ENCODE measurements around the gene PALM.
"Not testable (repeated sequence)": the region's sequence is repeated elsewhere in the genome, so short reads cannot be mapped to it uniquely, and the experiment has no call there.

Gene PALM, protein sequence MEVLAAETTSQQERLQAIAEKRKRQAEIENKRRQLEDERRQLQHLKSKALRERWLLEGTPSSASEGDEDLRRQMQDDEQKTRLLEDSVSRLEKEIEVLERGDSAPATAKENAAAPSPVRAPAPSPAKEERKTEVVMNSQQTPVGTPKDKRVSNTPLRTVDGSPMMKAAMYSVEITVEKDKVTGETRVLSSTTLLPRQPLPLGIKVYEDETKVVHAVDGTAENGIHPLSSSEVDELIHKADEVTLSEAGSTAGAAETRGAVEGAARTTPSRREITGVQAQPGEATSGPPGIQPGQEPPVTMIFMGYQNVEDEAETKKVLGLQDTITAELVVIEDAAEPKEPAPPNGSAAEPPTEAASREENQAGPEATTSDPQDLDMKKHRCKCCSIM

DNA sequence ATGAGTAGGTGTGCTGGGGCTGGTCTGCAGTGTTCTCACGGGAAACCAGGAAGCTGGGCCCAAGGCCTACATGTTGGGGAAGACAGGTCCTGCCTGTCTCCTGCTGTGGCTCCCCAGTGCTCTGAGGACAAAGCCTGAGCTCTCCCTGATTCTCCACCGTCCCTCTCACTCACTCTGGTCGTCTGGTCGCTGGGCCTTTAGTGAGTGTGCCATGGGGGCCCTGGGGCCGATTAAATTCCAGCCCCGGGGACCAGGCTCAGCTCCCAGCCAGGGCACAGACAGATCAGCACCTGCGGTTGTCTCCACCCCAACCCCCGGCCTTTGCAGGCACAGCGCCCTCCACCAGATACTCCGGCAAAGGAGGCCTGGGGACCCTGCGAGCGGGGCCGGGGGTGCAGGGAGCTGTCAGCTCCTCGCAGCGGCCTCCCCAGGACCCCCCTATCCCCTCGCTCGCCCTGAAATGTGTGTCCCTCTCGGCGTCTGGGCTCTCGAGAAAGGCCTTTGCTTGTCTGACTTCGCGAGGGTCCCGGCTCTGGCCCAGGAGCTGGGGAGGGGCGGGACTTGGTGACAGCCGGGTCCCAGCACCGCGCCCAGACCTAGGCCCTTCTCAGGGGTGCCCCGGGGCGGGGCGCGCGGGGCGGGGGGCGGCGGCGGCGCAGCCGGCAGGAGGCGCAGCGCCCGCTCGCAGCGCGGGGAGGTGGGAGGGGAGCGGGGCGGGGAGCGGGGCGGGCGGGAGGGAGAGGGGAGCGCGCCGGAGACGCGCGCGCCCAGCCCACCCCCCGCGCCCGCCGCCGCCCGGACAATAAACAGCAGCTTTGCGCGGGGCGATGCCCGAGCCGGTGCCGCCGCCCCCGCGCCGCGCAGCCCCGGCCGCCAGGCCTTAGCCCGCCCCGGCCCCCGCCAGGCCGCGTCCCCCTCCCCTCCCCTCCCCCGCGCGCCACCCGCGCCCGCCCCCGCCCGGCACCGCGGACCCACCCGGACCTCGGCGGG, at the start of gene PALM:
Gene PALM (plus strand): TSS at position 782 of the 990 bp plus-strand sequence. CDS start 212 bp downstream, outside the sequence.
- FAIRE-seq = no peak

DNA sequence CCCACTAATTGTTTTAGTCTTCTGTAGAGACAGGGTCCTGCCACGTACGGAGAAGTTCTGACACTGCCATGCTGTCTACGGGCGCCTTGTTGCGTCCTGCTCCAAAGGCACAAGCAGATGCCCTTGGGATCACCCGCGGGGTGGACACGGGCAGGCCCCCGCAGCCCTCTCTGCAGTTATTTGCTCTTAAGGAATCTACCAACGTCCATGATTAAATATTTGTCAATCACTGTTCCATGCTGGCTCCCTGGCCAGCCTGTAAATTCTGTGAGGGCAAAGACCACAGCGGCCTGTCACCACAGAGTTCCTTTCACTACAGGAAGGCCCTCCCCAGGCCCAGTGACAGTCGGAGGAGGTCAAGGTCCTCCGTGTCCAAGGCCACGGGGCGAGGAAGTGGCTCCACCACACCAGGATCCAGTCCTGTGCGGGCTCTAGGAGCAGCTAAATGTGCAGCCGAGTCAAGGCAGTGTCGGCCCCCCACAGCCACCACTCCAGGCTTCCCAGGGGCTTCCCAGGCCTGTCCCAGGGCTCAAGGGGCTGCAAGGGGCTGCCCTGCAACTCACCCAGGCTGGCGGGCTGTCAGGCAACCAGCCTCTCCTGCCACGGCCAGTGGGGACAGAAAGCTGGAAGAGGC, 47.8 kb upstream of the PALM start:
- no peak for FAIRE-seq

DNA sequence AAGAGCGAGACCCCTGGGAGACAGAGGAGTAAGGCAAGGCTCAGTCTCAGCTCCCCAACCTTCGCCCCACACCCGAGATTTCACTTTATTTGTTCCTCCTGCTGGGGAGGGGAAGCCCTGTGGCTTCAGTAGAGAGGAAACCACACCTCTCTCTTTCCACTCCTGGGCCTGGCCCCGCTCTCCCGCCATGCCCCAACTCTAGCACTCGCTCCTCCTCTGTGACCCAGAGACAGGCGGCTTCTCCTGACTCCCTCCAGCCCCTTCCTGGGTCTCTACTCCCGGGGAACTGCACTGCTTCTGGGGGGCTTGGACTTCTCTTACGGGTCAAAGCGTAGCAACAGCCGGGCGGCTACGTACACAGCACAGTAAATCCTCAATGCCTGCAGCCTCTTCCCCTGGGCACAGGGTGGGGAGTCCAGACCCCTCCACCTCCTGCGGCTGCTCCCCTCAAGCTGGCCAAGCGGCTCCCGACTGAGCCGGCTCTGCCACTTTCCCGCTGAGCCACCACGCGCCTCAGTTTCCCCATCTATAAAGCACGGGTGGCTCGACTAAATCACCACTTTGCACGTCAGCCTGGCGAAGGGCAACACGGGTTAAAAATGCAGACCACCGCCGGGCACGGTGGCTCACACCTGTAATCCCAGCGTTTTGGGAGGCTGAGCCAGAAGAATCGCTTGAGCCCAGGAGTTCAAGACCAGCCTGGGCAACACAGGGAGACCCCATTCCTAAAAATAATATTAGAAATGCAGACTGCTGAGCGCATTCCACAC, 47.1 kb upstream of the PALM start:
- no peak for FAIRE-seq

DNA sequence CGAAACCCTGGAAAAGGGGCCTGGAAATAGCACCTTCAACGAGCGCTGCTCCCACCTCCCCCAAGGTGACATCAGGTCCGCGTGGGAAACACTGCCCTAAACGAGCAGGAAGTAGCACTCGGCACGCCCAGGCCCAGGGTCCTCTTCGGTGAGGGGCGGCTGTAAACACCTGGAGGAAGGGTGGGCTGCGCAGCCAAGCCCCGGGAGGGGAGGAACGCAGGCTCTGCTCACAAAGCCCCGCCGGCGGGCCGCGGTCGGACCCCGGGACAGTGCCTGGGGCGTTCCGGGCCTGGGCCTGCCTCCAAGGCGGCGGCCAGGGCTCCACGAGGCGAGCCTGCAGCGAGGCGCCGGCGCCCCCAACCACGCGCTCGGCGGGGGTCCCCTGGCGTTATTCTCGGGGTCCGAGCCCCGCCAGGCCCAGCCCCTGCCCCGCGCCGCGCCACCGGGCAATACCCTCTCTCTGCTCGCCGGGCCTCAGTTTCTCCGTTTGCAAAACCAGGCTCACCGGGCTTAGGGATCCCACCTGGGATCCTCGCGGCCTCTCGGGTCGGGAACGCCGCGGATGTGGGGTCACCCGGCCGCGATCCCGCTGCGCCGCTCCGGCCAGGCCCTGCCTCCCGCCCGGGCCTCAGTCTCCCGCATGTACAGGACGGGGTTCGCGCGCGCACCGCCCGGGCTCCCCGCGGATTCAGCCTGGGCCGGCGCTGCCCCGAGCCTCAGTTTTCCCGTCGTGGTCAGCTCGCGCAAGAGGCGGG, 46.4 kb upstream of the PALM start:
- FAIRE-seq = no peak

DNA sequence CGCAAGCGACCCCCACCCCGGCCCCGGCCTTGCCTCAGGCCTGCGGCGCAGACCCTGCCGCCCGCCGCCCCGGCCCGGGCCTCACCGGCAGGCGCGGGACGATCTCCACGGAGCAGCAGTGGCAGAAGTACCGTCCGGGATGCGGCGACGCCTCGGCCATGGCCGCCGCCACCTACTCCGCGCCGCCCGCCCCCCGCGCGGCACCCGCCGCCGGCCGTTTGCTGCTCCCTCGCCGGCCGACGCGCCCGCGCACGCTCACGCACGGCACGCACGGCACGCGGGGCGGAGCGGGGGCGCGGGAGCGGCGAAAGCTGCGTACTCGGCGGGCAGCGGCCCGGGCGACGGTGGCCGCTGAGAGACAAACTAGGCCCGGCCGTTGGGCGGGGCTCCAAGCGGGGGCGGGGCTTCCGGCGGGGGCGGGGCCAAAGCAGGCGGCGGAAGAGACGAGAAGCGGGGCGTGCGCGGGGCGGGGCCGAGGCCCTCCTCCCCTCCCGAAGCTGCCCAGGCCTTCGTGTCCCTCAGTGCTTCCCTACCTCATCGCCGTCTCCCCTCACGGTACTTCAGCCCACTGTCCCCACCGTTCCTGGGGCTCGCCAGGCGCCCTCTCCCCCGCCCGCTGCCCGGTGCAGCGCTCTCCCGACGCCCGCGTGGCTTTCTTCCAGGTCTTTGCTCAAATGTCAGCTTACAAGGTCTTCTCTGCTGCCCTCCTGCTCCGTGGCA, 45.6 kb upstream of the PALM start, which contains the start of gene RNF126:
Gene RNF126 (minus strand): TSS at position 253 of the 720 bp plus-strand sequence. CDS start 93 bp downstream, at position 160.
- FAIRE-seq = no peak

DNA sequence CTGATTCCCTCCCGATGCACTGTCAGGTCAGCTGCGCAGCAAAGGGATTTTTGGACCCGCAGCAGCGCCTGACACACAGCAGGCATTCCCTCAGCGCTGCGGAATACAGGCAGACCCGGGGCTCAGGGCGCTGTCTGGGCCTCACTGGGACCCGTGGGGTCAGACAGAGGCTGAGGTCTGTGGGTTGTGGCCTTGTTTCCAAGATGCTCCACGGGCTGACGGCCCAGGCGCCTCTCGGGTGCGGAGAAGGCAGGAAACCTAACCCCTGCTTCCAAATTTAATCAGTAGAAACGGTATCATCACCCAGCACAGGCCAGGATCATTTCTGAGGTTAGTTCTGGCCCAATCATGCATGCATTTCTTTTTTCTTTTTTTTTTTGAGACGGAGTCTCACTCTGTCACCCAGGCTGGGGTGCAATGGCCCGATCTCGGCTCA, 45.0 kb upstream of the PALM start:
- FAIRE-seq = no peak

DNA sequence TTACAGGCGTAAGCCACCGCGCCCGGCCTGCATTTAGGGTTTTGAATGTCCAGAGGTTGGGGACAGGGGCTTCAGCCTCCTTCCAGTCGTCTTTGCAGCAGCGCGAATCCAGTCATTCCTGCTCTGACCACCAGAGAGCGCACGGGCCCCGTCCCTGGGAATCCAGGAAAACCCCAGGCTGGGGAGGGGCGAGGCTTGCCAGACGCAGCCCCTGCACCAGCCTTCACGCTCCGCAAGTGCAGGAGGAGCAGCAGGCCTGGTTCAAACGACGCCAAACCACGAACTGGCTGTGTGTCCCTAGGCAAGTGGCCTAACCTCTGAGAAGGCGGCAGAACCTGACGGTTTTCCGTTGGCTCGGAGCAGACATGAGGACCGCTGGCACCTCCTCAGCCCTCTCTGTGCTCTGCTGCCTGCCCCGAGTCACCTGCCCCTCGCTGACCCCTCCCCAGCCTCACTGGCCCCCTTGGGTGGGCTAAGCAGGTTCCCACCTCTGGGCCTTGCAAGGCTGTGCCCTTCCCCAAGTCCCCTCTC, 43.8 kb upstream of the PALM start:
- peak; percentile 36 for FAIRE-seq

DNA sequence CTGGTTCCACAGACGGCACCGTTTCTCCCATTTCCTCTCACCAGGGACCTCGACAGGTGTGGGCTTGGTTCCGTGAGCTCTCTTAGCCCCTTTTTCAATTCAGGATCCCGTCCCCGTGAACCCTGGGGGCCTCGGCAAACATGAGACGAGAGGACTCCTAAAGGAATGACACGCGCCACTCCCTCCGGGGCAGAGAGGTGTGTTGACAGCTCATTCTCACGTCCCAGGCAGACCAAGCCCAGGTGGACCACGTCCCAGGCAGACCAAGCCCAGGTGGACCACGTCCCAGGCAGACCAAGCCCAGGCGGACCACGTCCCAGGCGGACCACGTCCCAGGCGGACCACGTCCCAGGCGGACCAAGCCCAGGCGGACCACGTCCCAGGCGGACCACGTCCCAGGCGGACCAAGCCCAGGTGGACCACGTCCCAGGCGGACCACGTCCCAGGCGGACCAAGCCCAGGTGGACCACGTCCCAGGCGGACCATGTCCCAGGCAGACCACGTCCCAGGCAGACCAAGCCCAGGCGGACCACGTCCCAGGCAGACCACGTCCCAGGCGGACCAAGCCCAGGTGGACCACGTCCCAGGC, 41.7 kb upstream of the PALM start:
- FAIRE-seq = not testable (repeated sequence)

DNA sequence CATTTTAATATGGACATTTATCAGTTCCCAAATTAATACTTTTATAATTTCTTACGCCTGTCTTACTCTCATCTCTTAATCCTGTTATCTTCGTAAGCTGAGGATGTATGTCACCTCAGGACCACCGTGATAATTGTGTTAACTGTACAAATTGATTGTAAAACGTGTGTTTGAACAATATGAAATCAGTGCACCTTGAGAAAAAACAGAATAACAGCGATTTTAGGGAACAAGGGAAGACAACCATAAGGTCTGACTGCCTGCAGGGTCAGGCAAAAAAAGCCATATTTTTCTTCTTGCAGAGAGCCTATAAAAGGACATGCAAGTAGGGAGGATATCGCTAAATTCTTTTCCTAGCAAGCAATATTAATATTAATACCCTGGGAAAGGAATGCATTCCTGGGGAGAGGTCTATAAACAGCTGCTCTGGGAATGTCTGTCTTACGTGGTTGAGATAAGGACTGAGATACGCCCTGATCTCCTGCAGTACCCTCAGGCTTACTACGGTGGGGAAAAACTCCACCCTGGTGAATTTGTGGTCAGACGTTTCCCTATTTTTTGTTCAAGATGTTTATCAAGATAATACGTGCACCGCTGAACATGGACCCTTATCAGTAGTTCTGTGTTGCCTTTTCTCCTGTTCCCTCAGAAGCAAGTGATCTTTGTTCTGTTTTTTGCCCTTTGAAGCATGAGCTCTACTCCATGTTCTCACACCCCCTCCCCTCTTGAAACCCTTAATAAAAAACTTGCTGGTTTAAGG, 39.9 kb upstream of the PALM start:
- FAIRE-seq = not testable (repeated sequence)

DNA sequence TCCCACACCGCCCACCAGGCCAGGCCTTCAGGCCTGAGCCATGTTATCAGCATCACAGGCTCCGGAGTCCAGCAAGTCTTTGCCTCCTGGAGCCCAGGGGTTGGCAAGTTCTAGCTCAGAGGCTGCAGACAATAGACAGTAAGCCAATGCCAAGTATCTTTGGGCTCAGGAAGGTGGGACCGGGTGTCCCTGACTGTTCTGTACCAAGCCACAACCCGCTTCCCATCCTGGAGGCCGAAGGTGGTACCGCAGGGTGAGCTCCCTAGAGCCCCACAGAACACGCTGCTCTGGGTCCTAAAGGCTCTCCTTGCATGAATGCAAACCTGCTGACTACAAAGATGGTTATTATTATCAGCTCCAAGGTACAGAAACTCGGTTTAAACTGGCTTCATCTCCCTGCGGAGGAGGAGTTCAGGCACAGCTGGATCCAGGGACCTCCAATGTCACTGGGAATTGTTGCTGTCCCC, 38.1 kb upstream of the PALM start:
- no peak for FAIRE-seq

DNA sequence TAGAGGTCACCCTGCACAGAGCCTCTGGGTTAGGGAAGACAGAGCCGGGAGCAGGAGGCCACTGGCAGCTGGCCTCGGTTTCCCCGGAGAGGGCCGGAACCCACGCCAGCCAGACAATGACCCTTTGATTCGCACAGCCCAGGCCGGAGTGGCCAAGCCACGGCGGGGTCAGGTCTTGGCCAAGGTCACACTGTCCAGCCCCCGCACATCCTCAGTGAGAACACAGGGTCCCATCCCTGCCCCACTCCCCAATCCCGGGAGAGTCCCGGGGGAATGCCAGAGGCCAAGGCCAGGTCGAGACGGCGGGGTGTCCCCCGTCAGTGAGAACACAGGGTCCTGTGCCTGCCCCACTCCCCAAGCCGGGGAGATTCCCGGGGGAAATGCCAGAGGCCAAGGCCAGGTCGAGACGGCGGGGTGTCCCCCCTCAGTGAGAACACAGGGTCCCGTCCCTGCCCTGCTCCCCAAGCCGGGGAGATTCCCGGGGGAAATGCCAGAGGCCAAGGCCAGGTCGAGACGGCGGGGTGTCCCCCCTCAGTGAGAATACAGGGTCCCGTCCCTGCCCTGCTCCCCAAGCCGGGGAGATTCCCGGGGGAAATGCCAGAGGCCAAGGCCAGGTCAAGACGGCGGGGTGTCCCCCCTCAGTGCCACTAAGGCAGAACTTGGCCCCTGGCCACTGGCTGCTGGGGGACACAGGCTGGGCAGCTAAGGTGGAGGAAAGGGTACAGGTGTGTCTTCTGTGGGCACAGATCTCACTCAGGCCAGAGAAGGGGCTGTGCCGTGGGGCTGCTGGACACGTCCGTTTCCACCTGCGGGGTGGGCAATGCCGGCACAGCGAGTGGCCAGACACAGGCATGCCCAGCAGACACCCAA, 34.2 kb upstream of the PALM start:
- FAIRE-seq = no peak

DNA sequence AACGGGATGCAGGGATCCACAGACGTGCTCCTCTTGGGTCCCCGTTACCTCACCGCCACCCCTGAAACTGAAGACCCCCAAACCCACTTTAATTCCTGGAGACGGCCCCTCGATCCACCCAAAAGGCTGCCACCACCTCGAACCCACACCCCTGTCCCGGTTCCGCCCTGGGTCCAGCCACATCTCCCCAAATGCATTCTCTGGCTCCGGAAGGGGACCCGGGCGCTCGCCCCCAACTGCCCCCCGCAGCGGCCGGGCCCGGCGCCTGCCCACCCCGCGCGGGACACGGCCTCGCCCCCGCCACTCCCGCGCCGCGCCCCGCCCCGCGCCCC, 32.8 kb upstream of the PALM start:
- FAIRE-seq = no peak

DNA sequence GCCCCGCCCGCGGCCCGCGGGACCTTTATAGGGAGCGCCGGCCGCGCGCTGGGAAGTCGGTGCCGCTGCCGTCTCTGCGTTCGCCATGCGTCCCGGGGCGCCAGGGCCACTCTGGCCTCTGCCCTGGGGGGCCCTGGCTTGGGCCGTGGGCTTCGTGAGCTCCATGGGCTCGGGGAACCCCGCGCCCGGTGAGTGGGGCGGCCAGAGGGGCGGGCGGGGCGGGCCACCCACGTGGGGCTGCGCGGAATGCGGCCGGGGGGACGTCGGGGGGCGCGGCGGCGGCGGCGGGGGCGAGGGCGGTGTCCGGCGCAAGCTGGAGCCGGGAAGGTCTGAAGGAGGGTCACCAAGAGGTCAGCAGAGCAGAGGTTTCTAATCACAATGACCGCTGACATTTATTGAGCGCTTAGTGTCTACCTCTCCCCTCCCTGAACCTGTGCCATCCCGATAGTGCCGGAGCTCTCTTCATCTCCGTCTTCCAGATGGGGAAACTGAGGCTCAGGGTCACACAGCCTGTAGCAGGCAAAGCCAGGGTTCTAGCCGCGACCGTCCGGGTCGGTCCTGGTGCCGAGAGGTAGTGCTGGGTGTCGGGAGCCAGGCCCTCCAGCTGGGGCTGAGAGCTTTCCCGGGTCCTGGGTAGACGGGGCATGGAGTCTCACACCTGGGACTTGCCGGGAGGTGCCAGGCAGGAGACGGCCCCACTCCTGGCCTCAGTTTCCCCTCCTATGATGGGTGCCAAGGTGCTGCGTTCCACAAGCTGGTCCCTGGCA, 32.2 kb upstream of the PALM start, which contains the start of gene FSTL3:
Gene FSTL3 (plus strand): TSS at position 54 of the 767 bp plus-strand sequence. CDS start 32 bp downstream, at position 86.
- no peak for FAIRE-seq

DNA sequence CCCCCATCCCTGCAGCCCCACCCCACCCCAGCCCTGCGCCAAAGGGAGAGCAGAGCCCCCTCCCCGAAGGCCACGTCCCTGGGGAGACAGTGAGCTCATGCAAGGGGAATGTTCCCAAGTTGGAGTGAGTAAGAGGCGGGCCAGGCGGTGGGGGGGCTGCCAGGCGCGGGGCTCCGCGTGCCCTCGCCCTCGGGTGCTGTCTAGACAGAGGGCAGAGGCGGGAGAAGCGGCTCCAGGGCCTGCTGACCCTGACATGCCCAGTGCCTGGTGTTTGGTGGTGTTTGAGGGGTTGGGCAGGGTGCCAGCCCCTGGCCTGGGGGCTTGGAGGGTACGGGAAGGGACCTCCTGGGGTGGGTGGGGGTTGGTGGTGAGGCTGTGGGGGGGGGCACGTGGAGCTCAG, 31.5 kb upstream of the PALM start:
- FAIRE-seq = no peak

DNA sequence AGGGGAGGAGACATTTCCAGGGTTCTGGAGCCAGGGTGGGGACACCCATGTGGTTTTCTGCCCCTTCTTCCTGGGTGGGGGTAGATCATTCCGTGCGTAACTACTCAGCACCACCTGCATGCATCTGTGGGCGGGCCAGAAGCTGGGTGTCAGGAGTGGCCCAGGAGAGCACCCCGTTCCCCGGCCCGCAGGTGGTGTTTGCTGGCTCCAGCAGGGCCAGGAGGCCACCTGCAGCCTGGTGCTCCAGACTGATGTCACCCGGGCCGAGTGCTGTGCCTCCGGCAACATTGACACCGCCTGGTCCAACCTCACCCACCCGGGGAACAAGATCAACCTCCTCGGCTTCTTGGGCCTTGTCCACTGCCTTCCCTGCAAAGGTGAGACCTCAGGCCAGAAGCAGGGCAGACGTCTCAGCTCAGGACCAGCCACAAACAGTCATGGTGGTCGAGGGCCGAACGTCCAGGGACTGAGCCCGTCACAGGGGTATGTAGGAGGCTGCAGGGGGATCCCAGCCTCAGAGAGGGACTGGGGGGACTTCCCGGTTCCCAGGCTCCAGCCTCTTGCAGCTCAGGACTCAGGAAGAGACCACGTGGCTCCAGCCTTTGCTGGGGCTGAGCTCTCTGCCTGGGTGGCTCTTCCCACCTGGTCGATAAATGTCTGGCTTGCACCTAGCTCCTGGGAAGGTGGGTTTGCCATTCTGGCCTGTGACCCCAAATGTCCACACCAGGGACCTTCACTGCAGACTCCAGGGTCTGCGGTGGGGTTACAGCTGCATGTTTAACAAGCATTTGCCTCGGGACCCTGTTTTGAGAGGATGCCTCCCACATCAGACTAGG, 30.9 kb upstream of the PALM start:
- FAIRE-seq = no peak

DNA sequence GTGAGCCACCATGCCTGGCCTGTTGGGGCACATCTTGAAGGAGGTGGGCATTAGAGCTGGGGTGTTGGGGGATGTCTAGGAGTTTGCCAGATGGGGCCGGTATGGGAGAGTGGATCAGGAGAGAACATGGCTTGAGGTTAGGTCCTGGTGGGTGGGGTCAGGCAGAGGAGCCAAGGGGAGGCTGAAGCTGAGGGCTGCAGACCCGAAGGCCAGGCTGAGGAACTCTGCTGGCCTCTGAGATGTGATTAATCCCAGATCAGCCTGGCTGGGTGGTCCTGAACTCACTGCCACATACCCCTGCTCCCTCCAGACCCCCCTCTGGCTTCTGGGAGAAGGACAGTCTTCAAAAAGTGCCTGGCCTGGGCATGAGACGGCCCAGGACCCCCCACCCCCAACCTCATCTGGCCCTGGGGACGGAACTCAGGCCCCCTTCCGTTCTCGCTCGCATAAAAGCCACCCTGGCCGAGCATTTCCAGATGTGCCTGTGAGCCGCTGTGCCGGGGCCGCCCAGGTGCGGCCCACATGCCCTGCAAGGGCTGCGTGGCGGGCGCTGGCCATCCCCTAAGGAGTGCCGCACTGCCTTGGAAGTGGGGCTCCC, 29.8 kb upstream of the PALM start:
- no peak for FAIRE-seq
